PC-3 (cell line): ENCODE results near the gene ANKRD11.

ENCODE experiments used
- CTCF ChIP-seq: fragments of 300-600 bp; sonication (generic); conservative IDR thresholded peaks from 2 replicates; pipeline ENCODE4 v1.5.1; 2017; ENCODE audit warnings: antibody characterized with exemption, low read depth, mild to moderate bottlenecking, low read length
- EZH2phosphoT487 ChIP-seq: fragments of 300-600 bp; sonication (generic); IDR thresholded peaks from 2 replicates; pipeline ENCODE4 v1.6.1; 2018; ENCODE audit warnings: mild to moderate bottlenecking, antibody characterized with exemption, low read length, borderline replicate concordance

DNA sequence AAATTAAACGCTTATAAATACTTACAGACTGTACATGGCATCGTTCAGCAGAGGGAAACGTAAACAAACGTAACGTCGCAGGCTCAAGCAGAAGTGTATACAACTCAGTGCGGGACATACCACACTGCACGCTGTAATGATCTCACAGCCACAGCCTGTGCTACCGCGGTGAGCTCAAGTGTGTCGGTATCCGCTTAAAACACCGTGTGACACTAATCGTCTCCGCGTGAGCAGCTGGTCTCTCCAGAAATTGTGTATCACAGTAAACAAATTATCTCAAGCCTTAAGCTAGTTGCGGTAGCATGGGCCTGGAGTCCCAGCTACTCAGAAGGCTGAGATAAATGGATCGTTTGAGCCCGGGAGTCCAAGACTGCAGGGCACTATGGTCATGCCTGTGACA lies 115.3 kb downstream of the ANKRD11 start:
- TF ChIP-seq CTCF: no peak
- TF ChIP-seq EZH2phosphoT487: no peak
